Stimulated activated CD4-positive, alpha-beta T cell treated with anti-CD3 and anti-CD28 coated beads, TNF-alpha, amount 100 ng/mL, for 24 hours (primary cell): Measurements from ENCODE around the gene POU3F3.
A peak's percentile ranks its signal among the peaks of the same experiment; 100 is the strongest.

Experiments
- DNase-seq, 3 experiments: peaks; one replicate each; pipeline ENCODE4 v3.0.0-alpha.2; 2020; ENCODE audit warnings: low read depth in 3 of 3

The POU3F3 gene

DNA sequence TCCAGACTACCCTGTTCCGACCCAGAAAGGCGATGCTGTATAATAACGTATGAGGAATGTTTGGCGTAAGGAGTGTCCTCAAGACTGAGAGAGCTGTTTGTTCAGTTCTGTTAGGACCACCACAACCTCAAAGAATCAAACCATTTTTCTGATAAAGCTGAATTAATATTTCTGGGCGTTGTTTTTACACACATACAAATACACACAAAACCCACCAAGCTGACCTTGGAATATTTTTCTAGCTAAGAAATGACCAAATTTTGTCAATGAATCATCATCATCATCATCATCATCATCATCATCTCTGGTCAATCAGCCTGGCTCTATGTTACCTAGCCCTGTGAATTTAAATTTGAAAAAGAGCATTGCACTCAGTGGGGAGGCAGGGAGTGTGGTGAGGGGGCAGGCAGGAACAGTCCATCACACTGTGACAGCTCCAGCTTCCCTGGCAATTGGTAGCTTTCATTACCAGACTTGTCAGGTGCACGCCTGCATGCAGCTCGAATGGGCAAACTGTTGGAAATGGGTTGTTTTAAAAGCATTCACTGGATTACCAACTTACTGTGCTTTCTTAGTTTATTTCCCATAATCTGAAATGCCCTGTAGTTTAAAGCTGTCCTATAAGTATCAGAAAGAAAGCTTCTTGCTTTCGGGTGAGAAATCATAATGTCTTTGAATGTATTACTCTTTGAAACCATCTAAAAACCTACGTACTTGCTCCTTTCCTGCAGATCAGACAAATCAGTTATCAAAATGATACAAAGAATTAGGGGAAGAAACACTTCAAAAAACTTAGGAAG, 6.9 kb upstream of the POU3F3 start:
- no peak for DNase-seq

DNA sequence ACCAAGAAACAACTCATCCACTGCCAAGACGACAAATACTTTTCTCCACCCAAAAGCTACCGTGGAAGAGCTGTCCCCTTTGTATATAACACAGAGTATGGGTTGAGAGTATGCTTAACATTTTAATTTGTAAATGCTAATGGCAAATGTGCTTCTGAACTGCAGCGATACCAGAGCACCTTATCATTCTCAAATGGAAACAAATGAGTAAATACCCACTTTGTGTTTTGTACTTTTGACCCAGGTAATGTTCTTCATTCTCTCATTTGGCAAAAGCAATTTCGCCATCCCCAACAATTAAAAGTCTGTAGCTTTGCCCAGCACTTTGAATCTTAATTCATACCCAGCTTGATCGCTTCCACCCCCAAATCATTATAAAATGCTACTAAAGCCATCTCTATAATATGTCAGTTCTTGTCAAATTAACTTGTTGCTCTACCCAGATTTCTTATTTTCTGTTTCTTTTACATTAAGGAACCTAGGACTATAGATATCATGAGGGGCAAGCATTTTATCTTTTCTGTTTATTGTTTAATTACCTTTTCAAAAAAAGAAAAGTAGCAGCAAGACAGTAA, 6.2 kb upstream of the POU3F3 start:
- DNase-seq = no peak

DNA sequence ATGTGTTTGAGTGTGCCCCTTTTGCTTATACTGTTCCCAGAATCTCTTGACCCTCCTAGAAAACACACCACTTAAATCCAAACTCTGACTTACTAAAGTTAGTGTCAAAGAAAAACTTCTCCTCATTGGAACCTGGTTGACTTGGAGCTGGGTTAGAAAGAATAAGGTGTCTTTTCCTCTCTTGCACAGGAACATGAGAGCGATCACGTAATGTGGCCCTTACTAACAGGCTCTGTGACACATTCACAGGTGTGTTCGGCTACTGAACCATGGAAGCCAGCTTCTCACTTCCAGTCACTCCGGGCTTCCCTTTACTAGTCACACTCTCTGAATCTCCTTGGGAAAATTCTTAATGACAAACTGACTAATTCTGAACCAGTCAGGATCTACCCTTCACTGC, 5.4 kb upstream of the POU3F3 start:
- DNase-seq = no peak

DNA sequence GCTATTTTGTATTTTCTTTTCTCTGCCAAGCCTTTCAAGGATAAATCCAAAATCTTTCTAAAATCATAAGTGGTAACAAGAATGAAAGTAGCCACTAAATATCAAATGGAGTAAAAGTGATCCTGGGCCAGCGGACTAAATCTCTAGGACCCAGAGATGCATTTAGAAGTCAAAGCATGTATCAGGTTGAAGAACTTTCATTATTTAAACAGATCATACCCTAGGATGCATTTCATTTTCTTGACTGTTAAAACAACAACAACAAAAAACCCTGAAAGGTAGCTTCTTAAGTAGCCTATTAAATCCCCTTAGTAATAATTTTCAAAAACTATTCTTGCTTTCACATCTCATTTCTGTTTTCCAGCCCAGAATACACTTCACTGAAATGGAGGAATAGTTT, 4.8 kb upstream of the POU3F3 start:
- no peak for DNase-seq

DNA sequence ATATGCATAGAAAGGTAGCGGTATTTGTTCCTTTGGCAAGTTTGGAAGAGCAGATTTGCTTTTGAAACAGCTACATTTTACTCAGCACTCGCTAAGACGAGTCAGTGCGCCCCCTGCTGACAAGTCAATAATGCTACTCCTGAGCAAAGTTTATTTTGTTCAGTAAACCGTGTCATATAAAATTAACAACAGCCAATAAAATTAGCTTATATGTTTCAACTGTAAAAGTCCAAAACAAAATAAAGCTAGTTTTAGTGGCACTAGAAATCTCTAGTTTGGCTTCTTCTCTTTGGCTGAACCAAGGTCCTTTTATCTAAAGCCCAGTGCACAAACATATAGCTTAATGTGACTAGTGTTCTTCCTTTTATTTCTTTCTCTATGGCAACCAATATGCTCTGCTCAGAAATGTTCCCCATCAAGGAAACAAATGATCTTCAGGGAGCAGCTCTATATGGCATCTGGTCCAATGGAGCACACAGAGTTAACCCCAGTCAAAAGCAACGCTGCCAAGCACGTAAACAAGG, 4.2 kb upstream of the POU3F3 start:
- peak; percentile 19 to 60 (median 43) for DNase-seq

DNA sequence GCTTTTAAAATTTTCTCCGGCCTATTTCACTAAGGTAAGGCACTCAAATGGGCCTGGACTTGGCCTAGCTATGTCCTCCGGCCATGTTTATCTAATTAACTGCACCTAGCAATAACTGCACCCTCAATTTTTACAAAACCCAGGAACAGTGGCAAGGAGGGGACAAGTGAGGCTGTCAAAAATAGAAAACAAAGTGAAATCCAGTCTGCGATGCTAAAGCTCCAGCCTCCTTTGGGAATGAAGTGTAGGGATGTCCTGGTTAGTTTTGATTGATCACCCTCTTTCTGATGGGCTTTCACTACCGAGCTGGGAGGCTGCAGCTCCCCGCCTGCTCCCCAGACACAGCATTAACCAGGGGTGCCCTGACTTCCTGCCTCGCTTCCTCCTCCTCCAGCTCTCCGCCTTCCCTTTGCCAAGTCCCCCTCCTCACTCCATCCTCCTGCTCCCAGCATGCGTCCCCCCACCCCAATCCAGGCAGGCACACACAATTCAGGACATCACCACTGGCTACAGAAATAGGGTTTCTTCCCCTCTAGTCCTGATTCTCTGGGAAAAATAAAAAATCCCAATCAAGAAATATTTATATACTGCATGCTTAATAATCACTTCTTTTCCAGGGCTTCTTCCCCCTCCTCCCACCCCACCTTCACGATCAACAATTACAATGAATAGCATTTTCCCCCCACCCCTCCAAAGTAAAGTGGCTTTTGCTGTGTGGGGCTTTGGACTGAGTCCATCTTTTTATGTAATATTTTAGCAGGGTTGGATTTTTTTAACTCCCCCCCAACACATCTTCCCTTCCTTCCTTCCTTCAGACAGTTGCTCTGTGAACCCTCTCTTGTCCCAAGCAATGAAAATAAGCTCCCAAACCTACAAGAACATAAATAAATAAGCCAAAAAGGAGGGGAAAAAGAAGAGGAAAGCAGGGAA, 3.3 kb upstream of the POU3F3 start:
- no peak for DNase-seq

DNA sequence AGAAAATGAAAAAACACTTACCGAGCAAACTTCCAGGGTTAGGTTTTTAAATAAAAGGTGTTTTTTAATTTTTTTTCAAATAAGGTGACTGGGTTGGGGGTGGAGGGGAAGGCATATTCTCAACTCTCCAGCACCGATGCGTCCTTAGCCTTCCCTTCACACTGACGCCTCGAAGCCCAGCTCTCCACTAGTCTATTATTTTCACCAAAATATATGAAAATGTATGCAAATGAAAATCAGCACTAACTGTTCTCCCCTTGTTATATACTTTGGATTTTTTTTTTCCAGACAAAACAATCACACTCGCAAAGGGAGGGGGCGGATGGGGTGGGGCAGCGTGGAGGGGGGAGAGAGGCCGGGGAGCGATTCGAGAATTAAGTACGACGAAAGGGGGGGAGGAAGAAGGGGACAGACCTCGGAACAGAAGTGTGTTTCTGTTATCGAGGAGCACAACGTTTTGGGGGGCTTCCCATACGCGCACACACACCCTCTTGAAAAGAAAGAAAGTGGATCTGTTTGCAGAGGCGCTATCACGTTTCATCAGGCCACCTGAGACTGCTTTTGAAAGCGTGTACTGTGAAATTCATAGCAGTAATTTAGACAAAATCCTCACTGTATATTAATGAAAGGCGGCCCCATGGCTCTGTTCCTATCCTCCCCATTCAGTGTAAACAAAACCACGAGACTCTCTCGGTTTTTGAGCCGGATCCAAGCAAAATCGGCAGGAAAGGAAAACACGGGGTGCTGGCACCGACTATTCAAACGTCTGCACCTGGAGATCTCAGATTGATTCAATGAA, 2.4 kb upstream of the POU3F3 start:
- DNase-seq = no peak

DNA sequence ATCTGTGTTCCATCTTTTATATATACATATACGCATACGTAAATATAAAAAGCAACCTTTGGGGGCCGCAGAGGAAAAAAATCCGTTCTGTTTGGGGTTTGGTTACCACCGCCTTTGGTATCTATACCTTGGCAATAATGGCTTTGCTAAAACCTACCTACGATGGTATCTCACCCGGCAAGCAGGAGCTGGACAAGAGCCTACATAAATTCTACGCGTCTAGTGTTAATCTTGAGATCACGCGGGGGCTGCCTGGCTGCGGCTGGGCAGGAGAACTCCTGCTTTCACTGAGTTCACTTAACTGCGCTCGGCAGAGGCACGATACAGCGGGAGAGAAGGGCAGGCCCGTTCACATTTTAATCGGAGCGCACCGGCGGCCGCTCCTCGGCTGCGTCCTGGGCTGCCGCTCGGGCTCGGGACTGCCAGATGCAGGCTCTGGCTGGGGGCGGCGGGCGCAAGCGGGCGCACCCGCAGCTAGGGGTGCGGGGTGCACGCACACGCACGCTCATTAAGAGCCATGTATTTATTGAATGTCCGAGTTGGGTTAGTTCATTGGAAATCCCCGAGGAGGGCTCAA, 1.7 kb upstream of the POU3F3 start:
- DNase-seq = no peak

DNA sequence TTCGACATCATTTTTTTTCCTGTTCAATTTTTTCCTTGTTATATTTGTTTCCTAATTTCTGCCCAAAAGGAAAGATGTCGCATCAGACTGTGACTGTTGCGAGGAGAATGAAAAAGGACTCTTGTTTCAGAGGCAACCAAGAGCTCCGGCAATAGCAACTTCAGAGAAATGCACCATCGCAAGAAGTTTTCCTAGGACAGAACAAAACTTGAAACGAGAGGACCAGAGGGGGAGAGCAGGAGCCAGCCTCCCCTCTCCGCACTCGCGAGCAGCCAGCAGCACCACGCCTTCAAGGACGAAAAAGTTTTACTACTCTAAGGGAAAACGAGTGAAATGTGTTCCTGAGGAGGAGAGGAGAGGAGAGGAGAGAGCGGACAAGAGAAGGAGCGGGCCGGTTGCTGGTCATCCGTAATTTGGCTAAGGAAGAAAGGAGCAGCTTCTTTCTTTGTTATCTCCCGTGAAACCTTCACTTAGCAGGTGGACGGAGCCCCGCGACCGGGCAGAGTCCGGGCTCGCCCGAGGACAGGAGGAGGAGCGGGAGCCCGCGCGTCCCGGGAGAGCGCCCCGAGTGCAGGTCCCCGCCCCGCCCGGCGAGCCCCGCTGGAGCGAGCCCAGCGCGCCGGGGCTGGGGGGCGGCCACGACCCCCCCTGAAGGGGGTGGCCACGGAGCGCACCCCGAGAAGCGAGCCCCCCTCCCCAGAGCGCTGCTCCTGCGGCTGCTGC, 744 bp downstream of the POU3F3 start:
- no peak for DNase-seq

DNA sequence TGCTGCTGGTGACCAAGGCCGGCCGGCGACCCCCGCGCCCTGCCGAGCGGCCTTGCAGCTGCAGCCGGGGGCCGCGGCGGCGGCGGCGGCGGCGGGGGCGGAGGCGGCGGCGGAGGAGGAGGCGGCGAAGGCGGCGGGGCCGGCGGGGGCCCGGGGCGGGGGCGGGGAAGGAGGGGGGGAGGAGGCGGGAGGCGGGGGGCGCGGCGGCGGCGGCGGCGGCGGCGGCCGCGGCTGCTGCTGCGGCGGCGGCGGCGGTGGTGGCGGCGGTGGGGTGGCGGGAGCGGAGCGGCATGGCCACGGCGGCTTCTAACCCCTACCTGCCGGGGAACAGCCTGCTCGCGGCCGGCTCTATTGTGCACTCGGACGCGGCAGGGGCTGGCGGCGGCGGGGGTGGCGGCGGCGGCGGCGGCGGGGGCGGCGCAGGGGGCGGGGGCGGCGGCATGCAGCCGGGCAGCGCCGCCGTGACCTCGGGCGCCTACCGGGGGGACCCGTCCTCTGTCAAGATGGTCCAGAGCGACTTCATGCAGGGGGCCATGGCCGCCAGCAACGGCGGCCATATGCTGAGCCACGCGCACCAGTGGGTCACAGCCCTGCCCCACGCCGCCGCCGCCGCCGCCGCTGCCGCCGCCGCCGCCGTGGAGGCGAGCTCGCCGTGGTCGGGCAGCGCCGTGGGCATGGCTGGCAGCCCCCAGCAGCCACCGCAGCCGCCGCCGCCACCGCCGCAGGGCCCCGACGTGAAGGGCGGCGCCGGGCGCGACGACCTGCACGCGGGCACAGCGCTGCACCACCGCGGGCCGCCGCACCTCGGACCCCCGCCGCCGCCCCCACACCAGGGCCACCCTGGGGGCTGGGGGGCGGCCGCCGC, 1.5 kb downstream of the POU3F3 start:
- DNase-seq = no peak

DNA sequence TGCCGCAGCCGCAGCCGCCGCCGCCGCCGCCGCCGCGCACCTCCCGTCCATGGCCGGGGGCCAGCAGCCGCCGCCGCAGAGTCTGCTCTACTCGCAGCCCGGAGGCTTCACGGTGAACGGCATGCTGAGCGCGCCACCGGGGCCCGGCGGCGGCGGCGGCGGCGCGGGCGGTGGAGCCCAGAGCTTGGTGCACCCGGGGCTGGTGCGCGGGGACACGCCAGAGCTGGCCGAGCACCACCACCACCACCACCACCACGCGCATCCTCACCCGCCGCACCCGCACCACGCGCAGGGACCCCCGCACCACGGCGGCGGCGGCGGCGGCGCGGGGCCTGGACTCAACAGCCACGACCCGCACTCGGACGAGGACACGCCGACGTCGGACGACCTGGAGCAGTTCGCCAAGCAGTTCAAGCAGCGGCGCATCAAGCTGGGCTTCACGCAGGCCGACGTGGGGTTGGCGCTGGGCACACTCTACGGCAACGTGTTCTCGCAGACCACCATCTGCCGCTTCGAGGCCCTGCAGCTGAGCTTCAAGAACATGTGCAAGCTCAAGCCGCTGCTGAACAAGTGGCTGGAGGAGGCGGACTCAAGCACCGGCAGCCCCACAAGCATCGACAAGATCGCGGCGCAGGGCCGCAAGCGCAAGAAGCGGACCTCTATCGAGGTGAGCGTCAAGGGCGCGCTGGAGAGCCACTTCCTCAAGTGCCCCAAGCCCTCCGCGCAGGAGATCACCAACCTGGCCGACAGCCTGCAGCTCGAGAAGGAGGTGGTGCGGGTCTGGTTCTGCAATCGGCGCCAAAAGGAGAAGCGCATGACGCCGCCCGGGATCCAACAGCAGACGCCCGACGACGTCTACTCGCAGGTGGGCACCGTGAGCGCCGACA, 2.4 kb downstream of the POU3F3 start:
- no peak for DNase-seq

DNA sequence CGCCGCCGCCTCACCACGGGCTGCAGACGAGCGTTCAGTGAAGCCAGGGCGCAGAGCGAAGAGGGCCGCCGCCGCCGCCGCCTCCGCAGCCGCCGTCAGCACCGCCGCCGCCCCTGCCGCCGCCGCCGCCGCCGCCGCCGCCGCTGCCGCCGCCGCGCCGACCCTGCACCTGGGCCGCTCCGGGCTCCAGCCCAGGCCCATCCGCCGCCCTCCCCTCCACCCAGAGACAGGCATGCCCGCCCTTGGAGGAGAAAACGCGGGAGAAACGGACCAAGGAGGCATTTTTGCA, 3.0 kb downstream of the POU3F3 start:
- no peak for DNase-seq

DNA sequence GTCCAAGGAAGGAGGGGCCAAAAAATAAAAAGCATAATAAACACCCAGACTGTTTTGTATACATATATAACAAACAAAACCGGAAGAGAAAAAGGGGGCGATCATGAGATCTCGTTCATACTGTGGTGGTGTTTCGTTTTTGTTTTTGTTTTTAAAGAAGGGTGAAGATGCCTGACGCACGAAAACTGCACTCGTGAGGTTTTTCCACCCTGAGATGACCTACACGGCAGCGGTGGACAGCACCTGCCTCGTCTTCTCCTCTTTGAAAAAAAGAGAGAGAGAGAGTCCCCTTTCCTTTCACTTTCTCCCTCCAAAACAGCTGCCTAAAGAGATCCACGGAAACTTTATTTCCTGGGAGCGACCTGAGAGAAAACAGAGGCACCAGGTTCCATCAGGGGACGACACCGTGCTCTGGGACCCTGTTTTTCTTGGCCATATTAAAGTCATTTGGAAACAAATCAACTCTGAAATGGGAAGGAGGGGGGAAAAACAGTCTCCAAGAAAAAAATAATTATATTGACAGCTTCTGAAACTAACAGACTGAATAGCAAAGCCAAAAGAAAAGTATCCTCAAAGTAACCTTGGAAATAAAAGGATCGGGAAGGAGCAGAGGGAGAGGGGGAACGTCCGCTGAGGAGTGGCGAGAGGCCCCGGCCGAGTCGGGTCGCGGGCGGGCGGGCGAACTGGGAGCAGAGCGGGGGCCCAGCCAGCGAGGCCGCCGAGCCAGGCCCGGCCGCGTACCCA, 3.5 kb downstream of the POU3F3 start:
- no peak for DNase-seq

DNA sequence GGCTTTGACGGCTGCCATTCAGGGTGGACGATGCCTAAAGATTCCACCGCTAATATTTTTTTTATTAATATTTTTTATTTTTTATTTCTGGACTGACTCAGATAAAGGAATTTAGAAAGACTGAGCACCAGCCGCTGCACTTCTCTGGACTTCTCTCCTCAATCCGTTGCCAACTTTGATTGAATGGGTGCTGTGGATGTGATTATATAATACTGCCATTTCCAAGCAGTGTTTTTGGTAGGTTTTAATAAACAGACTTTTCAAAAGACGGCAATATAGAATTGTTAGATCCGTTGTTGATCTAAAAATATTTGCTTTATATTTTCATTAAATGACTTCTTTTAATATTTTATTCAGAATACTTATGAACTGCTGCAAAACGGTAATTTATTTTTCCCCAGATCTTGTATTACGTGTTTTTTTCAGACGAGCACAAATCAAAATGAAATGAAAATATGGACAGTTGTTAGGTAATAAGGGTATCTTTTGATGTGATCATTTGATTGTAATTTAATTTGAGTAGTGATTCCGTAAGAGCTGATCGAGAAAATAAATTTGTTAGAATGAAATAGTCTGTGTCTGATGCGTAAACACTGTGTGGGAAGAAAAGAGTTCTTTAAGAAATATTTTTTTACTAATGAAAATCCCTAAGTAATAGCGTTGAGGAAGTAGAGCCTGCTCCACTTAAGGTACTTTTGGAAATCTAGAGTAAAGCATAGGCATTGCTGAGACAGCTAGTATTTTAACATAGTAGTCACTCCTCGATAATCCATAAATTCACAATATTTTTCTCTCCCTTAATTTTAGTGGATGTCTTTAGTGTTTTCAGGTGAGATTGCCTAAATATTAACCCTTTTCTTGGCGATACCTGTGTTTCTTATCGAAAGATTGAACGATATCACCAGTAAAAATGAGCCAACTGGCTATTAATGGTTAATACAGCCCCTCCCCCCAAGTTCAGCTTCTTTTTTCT, 4.4 kb downstream of the POU3F3 start:
- DNase-seq = no peak

DNA sequence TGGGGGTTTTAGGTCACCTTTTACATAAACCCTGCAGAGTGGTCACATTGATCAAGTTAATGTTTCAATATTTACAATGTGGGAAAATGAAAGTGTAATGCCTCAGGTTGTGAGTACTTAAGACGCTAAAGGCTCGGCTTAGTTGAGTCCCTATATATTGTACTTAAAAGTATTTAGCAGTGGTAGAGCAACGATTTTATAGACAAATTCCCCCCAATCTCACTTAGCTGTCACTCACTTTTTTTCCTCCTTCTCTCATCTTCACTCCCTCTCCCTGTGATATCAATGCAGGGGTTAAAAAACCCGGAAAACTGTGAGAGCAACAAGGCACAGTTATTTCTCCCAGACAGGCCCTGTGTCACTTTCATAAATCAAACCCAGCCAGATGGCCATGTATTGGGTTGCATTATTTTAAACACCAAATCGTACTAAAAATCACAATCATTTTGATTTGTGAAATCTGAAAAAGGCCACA, 5.4 kb downstream of the POU3F3 start:
- DNase-seq = no peak

DNA sequence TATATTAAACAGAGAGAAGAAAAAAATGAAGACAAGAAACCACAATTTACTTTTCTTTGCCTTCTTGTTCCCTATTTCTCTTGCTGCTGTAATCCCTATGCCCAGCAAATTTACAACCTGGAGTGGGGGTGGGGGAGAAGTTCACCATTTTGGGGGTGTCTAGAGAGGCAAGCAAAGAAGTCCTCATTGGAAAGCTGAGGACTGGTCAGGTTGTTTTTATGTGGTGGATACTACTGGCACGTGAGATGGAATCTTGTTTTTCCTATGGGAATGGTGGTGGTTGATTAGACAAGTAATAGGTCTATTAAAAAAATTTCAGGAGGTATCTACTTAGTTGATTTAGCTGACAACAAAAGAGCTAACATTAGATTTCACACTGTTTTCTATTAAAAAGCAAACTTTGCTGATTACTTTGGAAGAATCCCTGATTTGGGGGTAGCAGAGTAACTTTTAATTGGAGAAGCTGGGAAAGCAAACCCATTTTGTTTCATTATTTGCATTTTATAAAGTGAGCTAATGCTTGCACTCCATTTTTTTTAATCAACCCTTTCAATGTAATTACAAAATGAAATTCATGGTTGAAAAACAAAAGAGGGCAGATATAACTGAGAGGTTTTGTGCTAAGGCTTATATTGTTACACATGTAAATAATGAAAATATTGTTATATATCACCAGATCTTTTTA, 6.0 kb downstream of the POU3F3 start:
- DNase-seq = no peak
